HL-60 (cell line): ENCODE data around the gene MYH10.

Source experiments
- DNase-seq, 2 experiments: peaks; one replicate each; pipeline ENCODE4 v3.0.0-alpha.2; 2010 to 2020; ENCODE audit warnings: low read depth in 1 of 2, low spot score in 1 of 2
- H3K27ac ChIP-seq: fragments of 250-450 bp; sonication (Bioruptor Pico); replicated peaks from 2 replicates; pipeline ENCODE4 v1.5.1; 2020; ENCODE audit warnings: mild to moderate bottlenecking, moderate library complexity
- H3K27me3 ChIP-seq: fragments of 250-450 bp; sonication (Bioruptor Pico); 2 replicates; pipeline ENCODE4 v1.5.1; 2021; ENCODE audit warnings: mild to moderate bottlenecking, moderate library complexity; ENCODE audit not compliant: insufficient read depth, poor library complexity, severe bottlenecking
- H3K4me3 ChIP-seq: replicated peaks from 2 replicates; pipeline ENCODE4 v1.5.1; 2011; ENCODE audit warnings: mild to moderate bottlenecking, control low read depth, low read length; ENCODE audit not compliant: insufficient read depth
- GABPA ChIP-seq: IDR thresholded peaks from 2 replicates; pipeline ENCODE4 v1.6.1; 2012; ENCODE audit warnings: low read depth
- POLR2AphosphoS5 ChIP-seq: IDR thresholded peaks from 2 replicates; pipeline ENCODE4 v1.6.1; 2012; ENCODE audit warnings: low read depth
- SPI1 ChIP-seq: IDR thresholded peaks from 2 replicates; pipeline ENCODE4 v1.6.1; 2012; ENCODE audit warnings: low read depth, mild to moderate bottlenecking, borderline replicate concordance
- TF ChIP-seq, protein P1 (sequence below): IDR thresholded peaks from one replicate; pipeline ENCODE4 v1.5.1; 2011; ENCODE audit warnings: low read length, control low read depth, inconsistent platforms; ENCODE audit not compliant: insufficient read depth
- TF ChIP-seq, protein P2 (sequence below): IDR thresholded peaks from 2 replicates; pipeline ENCODE4 v1.6.1; 2012; ENCODE audit warnings: low read depth; ENCODE audit not compliant: insufficient replicate concordance

The MYH10 gene

DNA sequence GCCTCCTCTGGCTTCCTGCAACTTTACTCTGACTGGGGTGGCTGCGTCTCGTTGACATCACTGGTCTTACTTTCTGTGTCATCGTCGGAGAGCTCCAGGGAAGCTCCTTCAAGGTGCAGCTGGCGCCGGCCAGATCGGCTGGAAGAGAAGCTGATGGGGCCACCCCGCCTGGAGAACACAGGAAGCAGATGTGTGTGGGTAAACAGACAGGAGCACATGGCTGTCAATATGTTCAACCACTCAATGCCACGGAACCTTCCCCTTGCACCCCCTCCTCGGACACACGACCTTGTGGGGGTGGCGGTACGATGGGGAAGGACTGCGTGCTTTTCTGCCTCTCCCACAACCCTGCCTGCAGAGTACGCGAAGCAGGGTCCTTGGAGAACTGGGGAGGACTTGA is 154.7 kb downstream of the MYH10 start:
- TF ChIP-seq, protein P1, sequence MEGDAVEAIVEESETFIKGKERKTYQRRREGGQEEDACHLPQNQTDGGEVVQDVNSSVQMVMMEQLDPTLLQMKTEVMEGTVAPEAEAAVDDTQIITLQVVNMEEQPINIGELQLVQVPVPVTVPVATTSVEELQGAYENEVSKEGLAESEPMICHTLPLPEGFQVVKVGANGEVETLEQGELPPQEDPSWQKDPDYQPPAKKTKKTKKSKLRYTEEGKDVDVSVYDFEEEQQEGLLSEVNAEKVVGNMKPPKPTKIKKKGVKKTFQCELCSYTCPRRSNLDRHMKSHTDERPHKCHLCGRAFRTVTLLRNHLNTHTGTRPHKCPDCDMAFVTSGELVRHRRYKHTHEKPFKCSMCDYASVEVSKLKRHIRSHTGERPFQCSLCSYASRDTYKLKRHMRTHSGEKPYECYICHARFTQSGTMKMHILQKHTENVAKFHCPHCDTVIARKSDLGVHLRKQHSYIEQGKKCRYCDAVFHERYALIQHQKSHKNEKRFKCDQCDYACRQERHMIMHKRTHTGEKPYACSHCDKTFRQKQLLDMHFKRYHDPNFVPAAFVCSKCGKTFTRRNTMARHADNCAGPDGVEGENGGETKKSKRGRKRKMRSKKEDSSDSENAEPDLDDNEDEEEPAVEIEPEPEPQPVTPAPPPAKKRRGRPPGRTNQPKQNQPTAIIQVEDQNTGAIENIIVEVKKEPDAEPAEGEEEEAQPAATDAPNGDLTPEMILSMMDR = no peak
- TF ChIP-seq POLR2AphosphoS5 = no peak
- TF ChIP-seq, protein P2, sequence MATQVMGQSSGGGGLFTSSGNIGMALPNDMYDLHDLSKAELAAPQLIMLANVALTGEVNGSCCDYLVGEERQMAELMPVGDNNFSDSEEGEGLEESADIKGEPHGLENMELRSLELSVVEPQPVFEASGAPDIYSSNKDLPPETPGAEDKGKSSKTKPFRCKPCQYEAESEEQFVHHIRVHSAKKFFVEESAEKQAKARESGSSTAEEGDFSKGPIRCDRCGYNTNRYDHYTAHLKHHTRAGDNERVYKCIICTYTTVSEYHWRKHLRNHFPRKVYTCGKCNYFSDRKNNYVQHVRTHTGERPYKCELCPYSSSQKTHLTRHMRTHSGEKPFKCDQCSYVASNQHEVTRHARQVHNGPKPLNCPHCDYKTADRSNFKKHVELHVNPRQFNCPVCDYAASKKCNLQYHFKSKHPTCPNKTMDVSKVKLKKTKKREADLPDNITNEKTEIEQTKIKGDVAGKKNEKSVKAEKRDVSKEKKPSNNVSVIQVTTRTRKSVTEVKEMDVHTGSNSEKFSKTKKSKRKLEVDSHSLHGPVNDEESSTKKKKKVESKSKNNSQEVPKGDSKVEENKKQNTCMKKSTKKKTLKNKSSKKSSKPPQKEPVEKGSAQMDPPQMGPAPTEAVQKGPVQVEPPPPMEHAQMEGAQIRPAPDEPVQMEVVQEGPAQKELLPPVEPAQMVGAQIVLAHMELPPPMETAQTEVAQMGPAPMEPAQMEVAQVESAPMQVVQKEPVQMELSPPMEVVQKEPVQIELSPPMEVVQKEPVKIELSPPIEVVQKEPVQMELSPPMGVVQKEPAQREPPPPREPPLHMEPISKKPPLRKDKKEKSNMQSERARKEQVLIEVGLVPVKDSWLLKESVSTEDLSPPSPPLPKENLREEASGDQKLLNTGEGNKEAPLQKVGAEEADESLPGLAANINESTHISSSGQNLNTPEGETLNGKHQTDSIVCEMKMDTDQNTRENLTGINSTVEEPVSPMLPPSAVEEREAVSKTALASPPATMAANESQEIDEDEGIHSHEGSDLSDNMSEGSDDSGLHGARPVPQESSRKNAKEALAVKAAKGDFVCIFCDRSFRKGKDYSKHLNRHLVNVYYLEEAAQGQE = no peak
- no peak for TF ChIP-seq GABPA
- no peak for TF ChIP-seq SPI1
- Histone ChIP-seq H3K4me3 (no peak overlapping the region), H3K27ac (no peak overlapping the region), H3K27me3 (no peaks in the 10 kb centered on the region)
- no peak for DNase-seq

DNA sequence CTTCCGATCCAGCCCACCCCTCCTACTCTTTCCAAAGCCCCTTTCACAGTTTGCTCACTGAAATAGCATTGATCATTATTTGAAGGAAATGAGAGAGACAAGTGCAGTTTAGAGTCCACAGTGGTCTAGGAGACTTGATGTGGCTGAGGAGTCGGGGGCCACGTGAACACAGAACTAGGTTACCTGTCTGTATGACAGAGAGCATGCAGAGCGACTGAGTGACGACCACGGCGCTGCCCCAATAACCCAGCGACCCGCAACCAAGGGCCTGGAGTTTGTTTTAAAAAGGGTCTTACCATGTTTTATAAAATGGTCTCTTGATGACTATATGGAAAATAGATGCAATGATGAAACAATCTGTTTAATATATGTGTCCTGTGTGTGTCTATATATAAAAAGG is 155.3 kb downstream of the MYH10 start:
- Histone ChIP-seq H3K4me3 (no peak overlapping the region), H3K27me3 (no peaks in the 10 kb centered on the region), H3K27ac (no peak overlapping the region)
- no peak for DNase-seq
- TF ChIP-seq GABPA (no peak), POLR2AphosphoS5 (no peak), SPI1 (no peak)

DNA sequence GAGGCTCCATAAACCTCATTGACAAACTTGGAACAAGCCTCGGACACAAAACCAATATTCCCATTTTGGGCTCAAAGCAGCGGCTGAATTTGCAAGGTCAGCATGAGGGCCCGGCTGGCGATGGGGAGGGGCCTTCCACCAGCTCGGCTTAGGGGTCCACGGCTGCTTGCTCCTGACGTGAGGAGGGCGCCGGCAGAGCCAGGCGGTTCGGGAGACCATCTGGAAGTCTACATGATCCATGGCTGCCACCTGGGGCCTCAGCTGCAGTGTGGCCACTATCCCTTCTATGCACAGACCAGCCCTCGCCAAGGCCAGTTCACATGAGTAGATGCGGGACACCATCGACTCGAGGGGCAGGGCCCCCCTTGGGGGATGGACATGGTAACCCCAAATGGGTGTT is 155.7 kb downstream of the MYH10 start:
- H3K4me3 ChIP-seq = no peak overlapping the region
- TF ChIP-seq SPI1 = no peak
- no peak for TF ChIP-seq GABPA
- TF ChIP-seq, protein P1 = no peak
- no peak for TF ChIP-seq POLR2AphosphoS5
- TF ChIP-seq, protein P2 = no peak
- no peak overlapping the region for H3K27ac ChIP-seq
- H3K27me3 ChIP-seq = no peaks in the 10 kb centered on the region
- no peak for DNase-seq

DNA sequence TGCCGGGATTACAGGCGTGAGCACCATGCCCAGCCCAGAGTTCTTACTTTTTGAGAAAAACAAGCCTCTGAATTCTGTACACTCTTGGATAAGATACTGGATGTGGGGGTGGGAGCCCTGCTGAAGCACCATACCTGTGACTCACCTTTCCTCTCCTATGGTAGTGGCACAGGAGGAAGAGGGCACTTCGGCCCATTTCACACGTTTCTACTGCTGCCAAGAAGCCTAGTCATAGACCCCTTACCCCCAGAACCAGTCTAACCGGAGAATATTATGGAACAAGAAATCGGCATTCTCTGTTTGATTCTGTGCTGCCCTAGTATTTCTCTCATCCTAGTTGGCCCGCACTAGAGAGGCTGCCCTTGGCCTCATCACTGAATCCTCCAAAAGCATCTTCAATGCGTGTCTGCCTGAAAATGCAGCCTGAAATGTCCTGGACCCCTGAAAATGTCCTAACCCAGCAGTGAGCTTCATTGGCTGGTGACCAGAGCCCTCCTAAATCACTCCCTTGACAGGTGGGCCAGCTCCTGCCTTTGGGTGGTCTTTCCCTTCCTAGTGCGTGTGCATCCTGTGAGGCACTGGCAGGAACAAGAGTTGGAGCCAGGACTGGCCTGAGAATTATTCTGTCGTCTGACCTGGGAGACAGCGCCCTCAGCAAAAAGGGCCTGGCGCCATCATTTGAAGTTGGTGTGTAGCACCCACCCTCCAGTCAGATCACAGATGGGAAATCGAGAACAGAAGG is 156.9 kb downstream of the MYH10 start:
- Histone ChIP-seq H3K4me3 (no peak overlapping the region), H3K27ac (no peak overlapping the region), H3K27me3 (no peaks in the 10 kb centered on the region)
- DNase-seq = no peak
- TF ChIP-seq GABPA (no peak), POLR2AphosphoS5 (no peak), SPI1 (no peak)
- TF ChIP-seq, protein P1 = no peak
- TF ChIP-seq, protein P2 = no peak
